Stimulated activated CD8-positive, alpha-beta memory T cell treated with anti-CD3 and anti-CD28 coated beads, Interleukin-7, amount 100 ng/mL, for 4 hours (primary cell): ENCODE results near the gene VSTM5.

ENCODE experiments used
- DNase-seq, 2 donors: peaks; one replicate each; pipeline ENCODE4 v3.0.0-alpha.2; 2020; ENCODE audit warnings: low read depth in 2 of 2

VSTM5 gene

GRCh38 chr11:93842461-93842860, 8.0 kb downstream of the VSTM5 start:
- DNase-seq: no peak

DNA sequence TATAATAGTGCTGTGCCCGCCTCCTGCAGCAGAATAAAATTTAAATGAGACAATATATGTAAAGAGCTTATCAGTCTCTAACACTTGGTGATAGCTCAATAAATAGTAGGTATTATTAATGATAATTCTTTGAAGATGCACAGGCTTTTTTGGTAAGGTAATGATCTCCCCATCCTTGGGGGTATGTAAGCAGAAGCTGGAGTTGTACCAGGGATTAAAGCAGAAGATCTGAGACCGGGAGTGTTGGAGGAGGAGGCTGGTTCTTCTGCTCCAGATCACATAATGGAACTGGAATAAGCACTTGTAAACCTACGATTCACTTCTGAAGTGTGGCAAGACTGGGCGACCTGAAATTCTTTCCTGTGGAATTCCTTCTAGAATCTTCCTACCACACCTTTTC, 8.4 kb downstream of the VSTM5 start:
- no peak for DNase-seq

GRCh38 chr11:93841446-93841845, 9.0 kb downstream of the VSTM5 start:
- DNase-seq: no peak

GRCh38 chr11:93840981-93841380, 9.4 kb downstream of the VSTM5 start:
- DNase-seq: no peak

- DNase-seq: no peak
Observed at GRCh38 chr11:93840180-93840579, 10.2 kb downstream of the VSTM5 start.

DNA sequence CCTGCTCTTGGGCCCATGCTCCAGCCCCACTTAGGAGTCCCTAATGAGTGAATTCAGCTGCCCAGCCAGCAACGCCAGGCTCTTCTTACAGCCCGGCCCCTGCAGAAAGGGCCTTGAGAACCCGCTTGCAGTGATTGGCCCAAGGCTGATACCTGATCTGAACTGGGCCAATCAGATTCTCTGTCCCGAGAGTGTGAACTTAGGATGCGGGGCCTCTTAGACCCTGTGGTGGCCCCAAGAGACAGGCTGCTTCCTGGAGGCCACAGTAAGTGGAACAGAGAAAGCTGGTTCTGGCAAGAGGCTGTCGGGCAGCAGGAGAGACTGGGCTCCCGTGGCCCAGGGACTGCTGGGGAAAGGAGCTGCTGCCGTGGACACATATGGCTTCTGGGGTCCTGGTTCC, 11.5 kb downstream of the VSTM5 start:
- no peak for DNase-seq

DNA sequence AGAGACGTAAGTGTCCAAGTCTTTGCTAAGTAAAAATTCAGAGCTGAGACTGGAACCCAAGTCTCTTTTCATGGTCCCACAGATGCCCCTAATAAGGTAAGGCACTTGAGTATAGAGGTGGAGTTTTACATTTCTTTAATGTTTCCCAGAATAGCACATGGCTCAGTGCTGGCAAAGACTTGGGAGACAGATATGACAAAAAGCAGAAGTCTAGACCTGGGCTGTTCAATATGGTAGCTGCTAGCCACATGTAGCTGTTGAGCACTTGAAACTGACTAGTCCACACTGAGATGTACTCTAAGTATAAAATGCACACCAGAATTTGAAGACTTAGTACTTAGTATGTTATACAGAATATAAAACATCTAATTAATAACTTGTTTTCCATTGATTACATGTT, 17.6 kb downstream of the VSTM5 start:
- no peak for DNase-seq

GRCh38 chr11:93831343-93832127, 18.9 kb downstream of the VSTM5 start:
- DNase-seq: no peak

- DNase-seq: no peak
Observed at GRCh38 chr11:93829598-93829997, 20.8 kb downstream of the VSTM5 start.

GRCh38 chr11:93827363-93827762, 23.1 kb downstream of the VSTM5 start:
- DNase-seq: no peak

GRCh38 chr11:93823210-93823609, 27.2 kb downstream of the VSTM5 start:
- DNase-seq: no peak

- DNase-seq: no peak
Observed at GRCh38 chr11:93822359-93822758, 28.1 kb downstream of the VSTM5 start.

DNA sequence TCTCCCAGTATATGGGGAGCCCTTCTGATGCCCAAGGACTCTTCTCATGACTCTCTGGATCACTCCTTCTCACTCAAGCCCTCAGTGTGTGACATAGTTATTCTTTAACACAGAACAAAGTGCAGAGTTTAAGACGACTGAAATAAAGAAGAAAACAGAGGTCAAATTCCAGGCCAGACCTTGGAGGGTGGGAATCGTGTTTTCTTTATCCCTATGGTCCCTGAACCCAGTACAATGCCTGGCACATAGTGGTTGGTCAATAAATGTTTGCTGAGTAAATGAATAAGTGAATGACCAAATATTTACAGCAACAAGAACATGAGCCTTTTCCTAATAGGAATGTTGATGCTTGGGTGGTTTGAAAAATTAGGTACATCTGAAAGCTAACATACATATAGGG, 28.8 kb downstream of the VSTM5 start:
- no peak for DNase-seq

DNA sequence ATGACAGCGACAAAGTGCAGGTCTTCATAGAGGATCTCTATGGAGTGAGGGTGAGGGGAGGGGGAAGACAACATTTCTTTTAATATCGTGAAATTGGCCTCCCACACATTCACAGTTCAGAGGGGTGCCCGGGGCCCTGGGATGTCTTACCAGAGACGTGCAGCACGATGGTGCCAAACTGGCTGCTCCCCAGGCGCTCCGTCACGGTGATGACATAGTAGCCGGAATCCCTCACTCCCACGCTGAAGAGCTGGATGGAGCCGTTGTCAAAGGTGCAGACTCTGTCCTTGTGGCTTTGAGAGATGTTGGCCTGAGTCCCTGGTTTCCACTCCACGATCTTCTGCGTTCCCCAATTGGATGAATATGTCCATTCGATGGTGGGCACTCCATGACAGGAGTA, 29.6 kb downstream of the VSTM5 start:
- no peak for DNase-seq

GRCh38 chr11:93819966-93820695, 30.3 kb downstream of the VSTM5 start:
- no peak for DNase-seq

DNA sequence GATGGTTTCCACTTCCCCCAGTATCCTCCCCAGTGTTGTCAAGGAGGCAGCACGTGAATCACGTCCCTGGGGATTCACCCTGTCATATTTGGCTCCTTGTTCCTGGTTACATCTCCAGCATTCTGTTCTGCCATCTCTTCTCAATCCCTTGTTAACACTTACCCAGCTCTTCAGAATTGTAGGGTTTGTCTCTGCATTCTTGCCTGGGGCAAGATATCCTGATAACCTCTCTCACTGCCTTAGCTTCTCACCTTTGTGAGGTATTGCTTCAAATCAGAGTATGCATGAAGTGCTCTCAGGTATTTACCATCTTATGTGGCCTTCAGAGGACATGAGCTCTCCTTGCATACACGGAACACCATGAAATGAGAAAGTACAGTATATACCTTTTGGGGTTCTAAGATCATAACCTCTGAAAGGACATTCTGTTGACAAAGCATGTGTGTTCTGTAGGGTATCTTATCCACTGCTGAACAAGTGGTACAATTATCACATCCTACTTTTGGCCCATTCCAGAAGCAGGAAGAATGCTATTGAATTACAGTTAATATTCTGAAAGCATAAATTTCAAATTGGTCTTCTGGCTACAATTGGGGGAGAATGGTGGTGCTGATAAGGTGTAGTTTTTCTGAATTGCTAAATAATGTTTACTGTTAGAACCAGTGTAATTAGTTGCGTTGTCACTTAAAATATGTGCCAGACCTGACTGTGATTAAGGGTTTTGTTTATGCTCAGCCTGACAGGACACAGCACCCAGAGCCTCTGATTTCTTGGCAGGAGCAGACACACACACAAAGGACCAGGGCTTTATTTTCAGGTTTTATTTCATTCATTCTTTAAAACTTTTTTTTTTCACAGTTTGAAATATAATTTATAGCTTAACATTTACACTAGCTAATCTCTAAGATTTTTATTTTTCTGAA, 32.7 kb downstream of the VSTM5 start:
- DNase-seq: no peak

- no peak for DNase-seq
Observed at GRCh38 chr11:93814966-93815633, 35.3 kb downstream of the VSTM5 start.

DNA sequence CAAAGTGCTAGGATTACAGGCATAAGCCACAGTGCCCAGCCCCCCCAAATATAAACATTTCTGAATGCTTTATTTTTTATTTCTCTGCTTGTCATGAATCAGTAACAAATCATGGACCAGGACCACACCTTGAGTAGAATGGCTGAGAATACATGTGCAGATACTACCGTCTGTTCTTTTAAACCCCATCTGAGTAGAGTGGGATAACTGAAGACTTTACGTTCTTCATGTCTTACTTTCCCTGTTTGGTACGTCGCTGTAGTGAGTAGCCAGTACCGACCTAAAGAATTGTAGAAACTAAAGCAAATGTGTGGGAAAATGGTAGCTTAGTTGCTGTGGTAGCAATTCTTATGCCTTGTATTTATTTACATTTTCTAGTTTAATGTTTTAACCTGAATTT, 36.4 kb downstream of the VSTM5 start:
- DNase-seq: no peak

DNA sequence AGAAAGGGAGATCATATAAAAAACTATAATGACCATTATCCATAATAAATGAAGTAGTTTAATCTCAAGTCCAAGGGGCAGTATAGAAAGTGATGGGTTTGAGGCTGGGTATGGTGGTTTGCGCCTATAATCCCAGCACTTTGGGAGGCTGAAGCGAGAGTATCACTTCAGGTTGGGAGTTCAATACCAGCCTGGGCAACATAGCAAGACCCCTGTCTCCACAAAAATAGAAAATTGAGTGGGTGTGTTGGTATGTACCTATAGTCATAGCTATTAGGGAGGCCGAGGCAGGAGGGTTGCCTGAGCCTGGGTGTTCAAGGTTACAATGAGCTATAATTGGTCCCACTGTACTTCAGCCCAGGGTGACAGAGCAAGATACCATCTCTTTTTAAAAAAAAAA, 42.4 kb downstream of the VSTM5 start:
- no peak for DNase-seq

- DNase-seq: no peak
Observed at GRCh38 chr11:93804879-93805278, 45.5 kb downstream of the VSTM5 start.

GRCh38 chr11:93801366-93801765, 49.1 kb downstream of the VSTM5 start:
- DNase-seq: no peak
